NOMO-1 treated with dmso at 0.1 percent for 144 hours (cell line): ENCODE data around the gene CDX1.

ENCODE experiments used
- DNase-seq: peaks from one replicate; lab custom pipeline; 2025; ENCODE audit not compliant: unreplicated experiment; lab: John Stamatoyannopoulos, UW

Gene CDX1

DNA sequence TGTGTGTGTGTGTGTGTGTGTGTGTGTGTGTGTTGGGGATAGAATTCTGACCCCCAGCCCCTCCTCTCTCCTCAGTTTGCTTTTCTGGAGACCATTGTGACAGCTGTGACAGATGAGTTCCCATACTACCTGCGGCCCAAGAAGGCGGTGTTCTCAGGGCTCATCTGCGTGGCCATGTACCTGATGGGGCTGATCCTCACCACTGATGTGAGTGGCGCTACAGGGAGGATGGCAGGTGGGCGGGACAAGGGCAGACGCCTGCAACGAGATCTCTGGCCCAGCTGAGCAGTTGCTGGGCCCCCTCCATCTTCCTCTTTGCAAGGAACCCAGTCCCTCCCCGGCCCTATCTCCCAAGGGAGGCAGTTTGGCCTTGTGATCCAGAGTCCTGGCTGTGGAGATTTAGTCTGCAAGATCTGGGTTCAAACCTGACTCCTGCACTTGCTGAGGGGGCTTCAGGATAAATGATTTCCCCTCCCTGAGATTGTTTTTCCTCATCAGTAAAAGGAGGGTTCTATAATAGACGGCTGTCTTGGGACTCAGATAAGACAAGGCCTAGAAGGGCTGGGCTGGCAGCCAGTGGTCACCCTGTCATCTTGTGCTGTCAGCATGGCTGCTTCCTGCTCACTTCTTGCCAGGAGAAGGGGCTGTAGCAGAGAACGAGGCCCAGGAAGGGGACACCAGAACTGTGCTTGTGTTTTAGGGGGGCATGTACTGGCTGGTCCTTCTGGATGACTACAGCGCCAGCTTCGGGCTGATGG lies 37.4 kb downstream of the CDX1 start:
- no peak for DNase-seq

DNA sequence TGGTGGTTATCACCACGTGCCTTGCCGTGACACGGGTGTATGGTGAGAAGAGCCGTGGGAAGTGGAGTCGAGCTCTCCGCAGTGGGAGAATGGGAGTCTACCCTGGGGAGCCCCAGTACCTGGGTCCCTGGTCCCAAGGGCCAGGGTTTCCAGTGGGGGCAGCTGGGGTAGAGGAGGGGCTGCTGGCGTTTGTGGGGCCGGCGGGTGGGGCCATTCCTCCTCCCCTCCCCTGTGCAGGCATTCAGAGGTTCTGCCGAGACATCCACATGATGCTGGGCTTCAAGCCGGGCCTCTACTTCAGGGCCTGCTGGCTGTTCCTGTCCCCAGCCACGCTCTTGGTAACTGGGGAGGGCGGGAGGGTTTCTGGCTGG lies 38.0 kb downstream of the CDX1 start:
- DNase-seq: no peak

GRCh38 chr5:150206098-150206778 lies 39.7 kb downstream of the CDX1 start:
- DNase-seq: no peak

GRCh38 chr5:150206779-150207115 lies 40.2 kb downstream of the CDX1 start:
- DNase-seq: no peak

DNA sequence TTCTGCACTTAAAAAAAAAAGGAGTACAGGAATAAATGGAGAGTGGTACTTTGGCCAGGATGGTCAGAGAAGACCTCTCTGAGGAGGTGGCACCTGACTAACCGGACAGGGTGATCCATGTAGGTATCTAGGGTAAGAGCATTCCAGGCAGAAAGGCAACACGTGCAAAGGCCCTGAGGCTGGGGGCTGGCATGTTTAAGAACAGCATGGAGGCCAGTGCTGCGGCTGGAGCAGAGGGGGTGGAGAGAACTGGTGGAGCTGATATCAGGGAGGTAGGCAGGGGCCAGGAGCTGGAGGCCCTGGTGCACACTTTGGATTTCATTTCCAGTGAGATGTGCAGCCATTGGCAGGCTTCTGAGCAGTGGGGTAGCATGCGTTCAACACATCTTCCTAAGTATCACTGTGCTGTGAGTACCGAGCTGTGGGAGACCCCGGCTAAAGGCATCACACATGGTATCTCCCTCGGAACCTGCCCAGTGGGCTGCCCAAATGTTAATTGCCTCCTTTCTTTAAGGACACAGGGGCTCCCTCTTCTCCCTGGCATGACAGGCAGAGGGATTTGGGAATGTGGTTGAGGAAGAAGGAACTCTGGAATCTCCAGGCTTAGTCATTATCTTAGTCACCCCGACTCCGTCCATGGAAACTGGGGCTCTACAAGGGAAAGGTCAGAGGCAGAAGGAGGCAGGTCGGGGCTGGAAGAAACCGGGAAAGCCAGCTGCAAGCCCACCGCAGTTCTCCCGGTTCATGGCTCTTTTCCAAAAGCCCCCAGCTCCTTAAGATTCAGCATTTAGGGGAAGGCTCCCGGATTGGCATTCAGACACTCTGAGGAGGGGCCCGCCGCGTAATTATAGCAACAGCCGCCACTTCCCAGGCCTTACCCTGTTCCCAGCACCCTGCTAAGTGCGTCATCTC lies 41.9 kb downstream of the CDX1 start:
- DNase-seq: no peak

GRCh38 chr5:150209099-150209635 lies 42.6 kb downstream of the CDX1 start:
- no peak for DNase-seq

- no peak for DNase-seq
Observed at GRCh38 chr5:150210644-150211043, 44.1 kb downstream of the CDX1 start.

DNA sequence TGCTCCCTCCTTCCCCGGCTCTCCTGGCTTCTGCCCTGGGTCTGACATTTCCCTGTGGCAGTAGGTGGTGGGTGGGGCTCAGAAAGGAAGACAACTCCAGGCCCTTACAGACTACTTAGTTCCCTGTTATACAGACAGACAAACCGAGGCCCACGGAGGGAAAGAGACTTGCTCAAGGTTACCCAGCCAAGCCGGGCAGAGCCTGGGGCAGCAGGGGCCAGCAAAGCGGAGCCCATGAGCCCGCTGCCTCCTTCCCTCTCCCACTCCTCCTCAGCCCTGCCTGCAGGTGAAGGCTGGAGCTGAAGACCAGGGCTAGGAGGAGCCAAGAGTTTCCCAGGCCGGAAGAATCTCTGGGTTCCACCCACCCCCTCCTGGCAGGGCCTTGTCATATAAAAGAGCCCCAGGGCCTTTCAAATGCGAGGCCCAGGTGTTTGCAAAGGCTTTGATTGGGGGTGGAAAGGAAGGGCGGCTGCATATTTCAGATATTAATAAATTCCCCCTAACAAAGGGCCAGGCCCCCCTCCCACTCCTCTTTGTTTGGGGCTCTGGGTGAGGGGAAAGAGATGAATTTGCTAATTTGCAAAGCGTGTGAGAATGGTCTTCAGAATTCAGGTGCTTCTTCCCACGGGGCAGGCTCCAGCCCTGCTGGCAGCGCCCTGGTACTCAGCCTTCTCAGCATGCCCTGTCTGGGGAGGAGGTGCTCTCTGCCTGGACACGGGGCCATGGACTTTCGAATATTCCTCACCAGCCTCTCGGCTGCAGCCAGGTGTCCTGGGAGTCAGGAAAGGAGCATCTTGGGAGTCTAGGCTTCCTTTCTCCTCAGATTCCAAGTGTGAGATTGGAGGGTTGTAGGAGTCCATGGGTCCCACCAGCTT lies 44.8 kb downstream of the CDX1 start:
- no peak for DNase-seq

GRCh38 chr5:150213530-150213929 lies 47.0 kb downstream of the CDX1 start:
- no peak for DNase-seq

GRCh38 chr5:150214289-150214688 lies 47.7 kb downstream of the CDX1 start:
- no peak for DNase-seq

- no peak for DNase-seq
Observed at GRCh38 chr5:150215979-150216944, 49.7 kb downstream of the CDX1 start.

- no peak for DNase-seq
Observed at GRCh38 chr5:150217038-150217437, 50.5 kb downstream of the CDX1 start.

GRCh38 chr5:150217873-150218692 lies 51.5 kb downstream of the CDX1 start:
- DNase-seq: peak; percentile 59

DNA sequence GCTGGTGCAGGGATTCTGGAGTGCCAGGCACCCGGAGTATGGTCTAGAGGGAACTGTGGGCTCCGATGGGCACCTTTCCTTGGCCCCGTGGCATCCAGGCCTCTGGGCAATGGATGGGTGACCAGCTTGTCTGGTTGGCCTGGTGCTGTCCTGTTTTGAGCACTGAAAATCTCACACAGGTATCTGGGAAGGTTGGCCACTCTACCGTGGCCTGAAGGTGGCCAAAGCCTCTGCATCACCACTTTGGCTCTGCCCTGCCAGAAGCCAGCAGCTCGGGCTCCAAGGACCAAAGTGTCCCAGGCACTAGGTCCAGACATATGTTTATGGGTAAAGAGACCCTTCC lies 52.1 kb downstream of the CDX1 start:
- DNase-seq: no peak

DNA sequence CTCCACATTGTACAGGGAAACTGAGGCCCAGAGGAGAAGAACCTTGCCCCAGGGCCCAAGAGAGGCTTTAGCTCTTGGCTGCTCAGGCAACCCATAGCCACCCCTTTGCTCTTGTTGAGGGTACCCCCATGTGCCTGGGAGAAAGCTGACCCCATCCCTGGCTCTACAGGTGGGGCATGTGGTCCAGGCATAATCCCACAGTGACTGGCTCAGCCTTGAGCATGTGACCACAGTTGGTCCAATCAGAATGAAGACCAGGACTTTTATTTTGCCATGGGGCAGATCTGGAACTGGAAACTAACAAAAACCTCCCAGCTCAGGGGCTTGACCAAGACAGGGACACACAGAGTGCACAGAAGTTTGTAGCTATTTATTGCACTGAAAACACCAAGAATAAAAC lies 52.6 kb downstream of the CDX1 start:
- no peak for DNase-seq

GRCh38 chr5:150219861-150220260 lies 53.3 kb downstream of the CDX1 start:
- DNase-seq: no peak

GRCh38 chr5:150221471-150221870 lies 54.9 kb downstream of the CDX1 start:
- no peak for DNase-seq

DNA sequence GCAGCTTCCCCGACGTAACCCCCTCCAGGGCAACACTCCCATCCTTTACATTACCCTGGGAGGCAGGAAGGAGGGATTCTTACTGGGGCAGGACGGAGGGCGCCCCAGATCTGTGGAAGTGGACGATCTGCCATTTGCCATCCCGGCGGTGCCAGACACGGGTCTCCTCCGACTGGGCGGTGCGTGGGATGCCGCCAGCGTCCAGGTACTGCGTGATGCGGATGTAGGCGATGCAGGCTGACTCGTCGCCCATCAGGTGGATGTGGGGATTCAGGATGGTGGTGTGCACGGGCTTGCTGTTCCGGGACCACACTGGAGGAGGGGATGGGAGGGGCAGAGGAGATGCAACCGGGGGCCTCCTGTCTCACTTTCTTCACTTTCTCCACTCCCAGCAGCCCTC lies 56.3 kb downstream of the CDX1 start:
- DNase-seq: no peak

DNA sequence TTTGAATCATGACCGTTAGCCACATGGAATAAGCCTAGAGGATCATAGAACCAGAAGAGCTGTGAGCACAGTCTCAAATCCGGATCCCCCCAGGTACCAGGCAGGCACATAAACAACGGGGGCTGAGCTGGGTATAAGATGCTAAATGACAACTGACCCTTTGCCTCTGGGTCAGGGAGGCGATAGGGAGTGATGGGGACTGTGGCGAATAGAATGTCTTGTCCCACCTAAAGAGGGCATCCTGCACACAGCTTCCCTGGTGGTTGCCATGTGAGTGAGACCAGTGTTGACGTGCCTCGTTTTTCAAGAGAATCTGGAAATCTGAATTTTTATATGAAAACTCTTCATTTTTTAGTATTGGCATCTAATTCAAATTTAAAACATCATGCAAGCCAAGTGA lies 56.9 kb downstream of the CDX1 start:
- DNase-seq: no peak
